Measurements from ENCODE around the gene MAPK8.

MAPK8 gene

GRCh38 chr10:48485711-48486110 lies 179.2 kb downstream of the MAPK8 start:
- TF ChIP-seq ZNF24 (tag by site-specific recombination; IDR thresholded peaks at IDR 0.05): no peak
- no peak for TF ChIP-seq KLF8 (tag by site-specific recombination; IDR thresholded peaks at IDR 0.05)
- TF ChIP-seq GLI2 (tag by site-specific recombination; IDR thresholded peaks at IDR 0.05; ENCODE audit: borderline replicate concordance, low read depth): no peak
- no peak for TF ChIP-seq ZFP37 (tag by site-specific recombination; IDR thresholded peaks at IDR 0.05)
- TF ChIP-seq GLI4 (tag by site-specific recombination; IDR thresholded peaks at IDR 0.05): no peak
- TF ChIP-seq ZNF169 (tag by site-specific recombination; IDR thresholded peaks at IDR 0.05): no peak
- no peak for TF ChIP-seq ZBTB10 (tag by site-specific recombination; IDR thresholded peaks at IDR 0.05)
- no peak for TF ChIP-seq ZNF776 (tag by site-specific recombination; IDR thresholded peaks at IDR 0.05; ENCODE audit: borderline replicate concordance)
- no peak for TF ChIP-seq KLF10 (tag by site-specific recombination; IDR thresholded peaks at IDR 0.05)
- no peak for TF ChIP-seq ZBTB48 (tag by site-specific recombination; IDR thresholded peaks at IDR 0.05)
- TF ChIP-seq, protein P1, sequence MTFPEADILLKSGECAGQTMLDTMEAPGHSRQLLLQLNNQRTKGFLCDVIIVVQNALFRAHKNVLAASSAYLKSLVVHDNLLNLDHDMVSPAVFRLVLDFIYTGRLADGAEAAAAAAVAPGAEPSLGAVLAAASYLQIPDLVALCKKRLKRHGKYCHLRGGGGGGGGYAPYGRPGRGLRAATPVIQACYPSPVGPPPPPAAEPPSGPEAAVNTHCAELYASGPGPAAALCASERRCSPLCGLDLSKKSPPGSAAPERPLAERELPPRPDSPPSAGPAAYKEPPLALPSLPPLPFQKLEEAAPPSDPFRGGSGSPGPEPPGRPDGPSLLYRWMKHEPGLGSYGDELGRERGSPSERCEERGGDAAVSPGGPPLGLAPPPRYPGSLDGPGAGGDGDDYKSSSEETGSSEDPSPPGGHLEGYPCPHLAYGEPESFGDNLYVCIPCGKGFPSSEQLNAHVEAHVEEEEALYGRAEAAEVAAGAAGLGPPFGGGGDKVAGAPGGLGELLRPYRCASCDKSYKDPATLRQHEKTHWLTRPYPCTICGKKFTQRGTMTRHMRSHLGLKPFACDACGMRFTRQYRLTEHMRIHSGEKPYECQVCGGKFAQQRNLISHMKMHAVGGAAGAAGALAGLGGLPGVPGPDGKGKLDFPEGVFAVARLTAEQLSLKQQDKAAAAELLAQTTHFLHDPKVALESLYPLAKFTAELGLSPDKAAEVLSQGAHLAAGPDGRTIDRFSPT (tag by site-specific recombination; IDR thresholded peaks at IDR 0.05): no peak
- TF ChIP-seq PRDM6 (tag by site-specific recombination; IDR thresholded peaks at IDR 0.05): no peak
- no peak for TF ChIP-seq ZNF221 (tag by site-specific recombination; IDR thresholded peaks at IDR 0.05; ENCODE audit: borderline replicate concordance)
- no peak for TF ChIP-seq MEIS1 (CRISPR knock-in tag; IDR thresholded peaks at IDR 0.05; ENCODE audit: borderline replicate concordance)
- no peak for TF ChIP-seq ZNF10 (tag by site-specific recombination; IDR thresholded peaks at IDR 0.05)
- TF ChIP-seq ZNF501 (tag by site-specific recombination; IDR thresholded peaks at IDR 0.05): no peak
- ChIA-PET POLR2A (no interaction called here), CTCF (interaction anchor here (3.3 kb wide), 1 partner anchor 39 kb away, joined by 7 read pairs; no protein-coding TSS in a partner anchor)
- no peak overlapping the region for H3K4me3 ChIP-seq (ENCODE audit: low read depth, low read length)
- no peaks in the 10 kb centered on the region for H3K36me3 ChIP-seq (ENCODE audit: control insufficient read depth in 2 of 2, insufficient read depth in 1 of 2, low read length in 2 of 2)
- H3K9me3 ChIP-seq (ENCODE audit: control insufficient read depth, insufficient read depth, low read depth, low read length): no peaks in the 10 kb centered on the region
- H3K27ac ChIP-seq (ENCODE audit: extremely low read depth, low read depth, low read length): no peak overlapping the region
- no peaks in the 10 kb centered on the region for H3K4me1 ChIP-seq (ENCODE audit: control insufficient read depth, insufficient read depth, low read length)

DNA sequence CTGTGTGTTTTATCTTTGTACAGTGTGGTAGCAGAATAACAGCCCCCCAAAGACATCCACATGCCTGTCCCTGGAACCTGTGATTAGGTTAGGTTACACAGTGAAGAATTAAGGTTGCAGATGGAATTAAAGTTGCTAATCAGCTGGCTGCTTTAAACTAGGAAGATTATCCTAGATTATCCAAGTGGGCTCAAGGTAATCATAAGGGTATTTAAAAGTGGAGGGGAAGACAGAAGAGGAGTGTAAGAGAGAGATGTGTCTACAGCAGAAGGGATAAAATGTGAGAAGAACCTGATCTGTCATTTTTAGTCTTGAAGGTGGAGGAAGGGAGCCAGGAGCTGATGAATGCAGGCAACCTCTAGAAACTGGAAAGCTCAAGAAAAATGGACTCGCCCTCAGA lies 180.8 kb downstream of the MAPK8 start:
- CTCF ChIA-PET: interaction anchor here (0.6 to 3.3 kb wide), 2 partner anchors 38 to 169 kb away, joined by 5 to 7 read pairs; no protein-coding TSS in a partner anchor

More for the DNA sequence above, 180.8 kb downstream of the MAPK8 start:
- Histone ChIP-seq H3K9me3 (ENCODE audit: control insufficient read depth, insufficient read depth, low read depth, low read length) (no peaks in the 10 kb centered on the region), H3K4me3 (ENCODE audit: low read depth, low read length) (no peak overlapping the region), H3K36me3 (ENCODE audit: control insufficient read depth in 2 of 2, insufficient read depth in 1 of 2, low read length in 2 of 2) (no peaks in the 10 kb centered on the region), H3K4me1 (ENCODE audit: control insufficient read depth, insufficient read depth, low read length) (no peaks in the 10 kb centered on the region), H3K27ac (ENCODE audit: extremely low read depth, low read depth, low read length) (no peak overlapping the region)
- no peak for TF ChIP-seq HOXD13 (CRISPR knock-in tag; IDR thresholded peaks at IDR 0.05; ENCODE audit: borderline replicate concordance)
- no peak for TF ChIP-seq ZNF501 (tag by site-specific recombination; IDR thresholded peaks at IDR 0.05)
- no peak for TF ChIP-seq ZNF521 (tag by site-specific recombination; IDR thresholded peaks at IDR 0.05)
- TF ChIP-seq ATF2 (tag by site-specific recombination; IDR thresholded peaks at IDR 0.05; ENCODE audit: low read depth): no peak
- TF ChIP-seq ZFHX2 (tag by site-specific recombination; conservative IDR thresholded peaks at IDR 0.05): no peak
- TF ChIP-seq ZNF677 (tag by site-specific recombination; IDR thresholded peaks at IDR 0.05): no peak
- TF ChIP-seq, protein P2, sequence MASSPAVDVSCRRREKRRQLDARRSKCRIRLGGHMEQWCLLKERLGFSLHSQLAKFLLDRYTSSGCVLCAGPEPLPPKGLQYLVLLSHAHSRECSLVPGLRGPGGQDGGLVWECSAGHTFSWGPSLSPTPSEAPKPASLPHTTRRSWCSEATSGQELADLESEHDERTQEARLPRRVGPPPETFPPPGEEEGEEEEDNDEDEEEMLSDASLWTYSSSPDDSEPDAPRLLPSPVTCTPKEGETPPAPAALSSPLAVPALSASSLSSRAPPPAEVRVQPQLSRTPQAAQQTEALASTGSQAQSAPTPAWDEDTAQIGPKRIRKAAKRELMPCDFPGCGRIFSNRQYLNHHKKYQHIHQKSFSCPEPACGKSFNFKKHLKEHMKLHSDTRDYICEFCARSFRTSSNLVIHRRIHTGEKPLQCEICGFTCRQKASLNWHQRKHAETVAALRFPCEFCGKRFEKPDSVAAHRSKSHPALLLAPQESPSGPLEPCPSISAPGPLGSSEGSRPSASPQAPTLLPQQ (tag by site-specific recombination; IDR thresholded peaks at IDR 0.05): no peak
- POLR2A ChIA-PET: no interaction called here

Measured in HEK293 (cell line).